GM19023 (cell line): Measurements from ENCODE around the gene NUCB1.

Experiments
- ATAC-seq: cut with Tn5 transposase; IDR thresholded peaks from one replicate; pipeline ENCODE4 v1.9.1; 2021; ENCODE audit warnings: mild to moderate bottlenecking, moderate library complexity; ENCODE audit not compliant: unreplicated experiment

The NUCB1 gene

GRCh38 chr19:48959341-48960239, 59.5 kb downstream of the NUCB1 start:
- no peak for ATAC-seq

GRCh38 chr19:48961051-48961649, 61.0 kb downstream of the NUCB1 start:
- ATAC-seq: no peak

- no peak for ATAC-seq
These were observed 61.5 kb downstream of the NUCB1 start for GRCh38 chr19:48961673-48962028.

- no peak for ATAC-seq
These were observed 62.1 kb downstream of the NUCB1 start for GRCh38 chr19:48962029-48962848.

- no peak for ATAC-seq
These were observed 62.7 kb downstream of the NUCB1 start for GRCh38 chr19:48962849-48963165.

GRCh38 chr19:48963371-48964204, 63.5 kb downstream of the NUCB1 start:
- no peak for ATAC-seq

GRCh38 chr19:48964205-48965039, 64.3 kb downstream of the NUCB1 start:
- ATAC-seq: no peak

GRCh38 chr19:48965040-48965805, 65.1 kb downstream of the NUCB1 start, which contains the start of gene FTL:
Gene FTL, plus strand, starts transcription at chr19:48965309. Its CDS starts 199 bp downstream, at chr19:48965508.
- ATAC-seq: peak; percentile 57

- peak; percentile 13 for ATAC-seq
These were observed 65.9 kb downstream of the NUCB1 start for GRCh38 chr19:48965806-48966540.

GRCh38 chr19:48966541-48967345, 66.6 kb downstream of the NUCB1 start:
- ATAC-seq: no peak

GRCh38 chr19:48967346-48968178, 67.5 kb downstream of the NUCB1 start:
- ATAC-seq: no peak

- ATAC-seq: no peak
These were observed 68.1 kb downstream of the NUCB1 start for GRCh38 chr19:48968179-48968661.

GRCh38 chr19:48968813-48969218, 68.7 kb downstream of the NUCB1 start:
- no peak for ATAC-seq

- ATAC-seq: no peak
These were observed 69.4 kb downstream of the NUCB1 start for GRCh38 chr19:48969276-48970138.

GRCh38 chr19:48970139-48970766, 70.1 kb downstream of the NUCB1 start:
- ATAC-seq: no peak
